ENCODE results near the gene NUP214.

DNA sequence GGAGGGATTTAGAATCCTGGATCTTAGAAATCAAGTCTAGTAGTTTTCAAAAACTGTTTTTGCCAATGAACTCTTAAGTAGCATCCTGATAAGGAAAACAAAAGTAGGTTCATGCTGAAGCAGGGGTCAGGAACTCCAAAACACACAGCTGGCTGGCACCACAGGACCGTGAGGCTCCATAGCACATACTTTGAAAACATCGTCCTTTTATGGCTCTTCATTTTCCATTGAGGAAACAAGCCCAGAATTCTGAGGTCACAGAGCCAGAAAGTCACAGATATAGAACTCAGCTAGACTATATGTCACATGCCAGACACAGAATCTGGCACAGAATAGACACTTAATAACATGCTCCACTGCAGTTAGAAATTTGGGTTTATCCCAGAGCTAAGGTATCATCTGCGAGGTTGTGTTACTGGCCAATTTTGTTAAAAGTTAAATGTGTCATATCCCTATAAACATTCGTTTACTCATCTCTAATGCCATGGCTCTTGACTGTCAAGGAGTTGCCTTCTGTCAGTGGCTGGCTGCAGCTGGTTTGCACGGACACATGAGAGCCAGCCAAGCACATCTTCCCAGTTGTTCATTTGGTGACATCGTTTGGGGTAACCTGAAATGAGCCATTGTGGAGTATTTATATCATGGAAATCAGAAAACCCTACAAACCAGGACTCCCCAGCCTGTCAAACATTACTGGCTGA is 92.1 kb downstream of the NUP214 start:
- TF ChIP-seq ZFX (IDR thresholded peaks at IDR 0.05) (no peak), YY1 (IDR thresholded peaks at IDR 0.05; ENCODE audit: extremely low read depth, insufficient replicate concordance, low read depth, low read length) (no peak), CTCF (IDR thresholded peaks at IDR 0.05 in 2 of 3, conservative IDR thresholded peaks at IDR 0.05 in 1 of 3; ENCODE audit: borderline replicate concordance in 1 of 3, insufficient read depth in 1 of 3, low read depth in 2 of 3, low read length in 2 of 3) (no peak), POLR2A (IDR thresholded peaks at IDR 0.05; ENCODE audit: borderline replicate concordance, extremely low read depth, insufficient read depth, insufficient read length) (no peak), EZH2 (IDR thresholded peaks at IDR 0.05) (no peak), REST (IDR thresholded peaks at IDR 0.05; ENCODE audit: low read depth) (no peak), EGR1 (IDR thresholded peaks at IDR 0.05; ENCODE audit: low read depth) (no peak), SP1 (IDR thresholded peaks at IDR 0.05; ENCODE audit: low read depth) (no peak)
